Measurements from ENCODE around the gene XRN2. TPM values are rescaled to one million over a fixed set of nuclear protein-coding genes. Genes with fewer than 3 reads are reported as not detected.

XRN2 gene
- total and polyA plus RNA-seq, 2 of the 13 experiments (the other 11 are each of a cell fraction or from before 2014, with no cell fraction given), result 90.3 to 171 TPM

GRCh38 chr20:21303061-21303871 lies at the start of gene XRN2 (continued):
- TF ChIP-seq, protein P1, sequence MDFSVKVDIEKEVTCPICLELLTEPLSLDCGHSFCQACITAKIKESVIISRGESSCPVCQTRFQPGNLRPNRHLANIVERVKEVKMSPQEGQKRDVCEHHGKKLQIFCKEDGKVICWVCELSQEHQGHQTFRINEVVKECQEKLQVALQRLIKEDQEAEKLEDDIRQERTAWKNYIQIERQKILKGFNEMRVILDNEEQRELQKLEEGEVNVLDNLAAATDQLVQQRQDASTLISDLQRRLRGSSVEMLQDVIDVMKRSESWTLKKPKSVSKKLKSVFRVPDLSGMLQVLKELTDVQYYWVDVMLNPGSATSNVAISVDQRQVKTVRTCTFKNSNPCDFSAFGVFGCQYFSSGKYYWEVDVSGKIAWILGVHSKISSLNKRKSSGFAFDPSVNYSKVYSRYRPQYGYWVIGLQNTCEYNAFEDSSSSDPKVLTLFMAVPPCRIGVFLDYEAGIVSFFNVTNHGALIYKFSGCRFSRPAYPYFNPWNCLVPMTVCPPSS (IDR thresholded peaks at IDR 0.05), result no peak
- peak; percentile 97; the same call in 2 of the 3 replicates for TF ChIP-seq MXI1 (IDR thresholded peaks at IDR 0.05; ENCODE audit: borderline replicate concordance, low read depth, low read length)
- TF ChIP-seq TBP (CRISPR knock-in tag; IDR thresholded peaks at IDR 0.05), result peak; percentile 98; the same call in 1 of the 2 replicates
- TF ChIP-seq, protein P2, sequence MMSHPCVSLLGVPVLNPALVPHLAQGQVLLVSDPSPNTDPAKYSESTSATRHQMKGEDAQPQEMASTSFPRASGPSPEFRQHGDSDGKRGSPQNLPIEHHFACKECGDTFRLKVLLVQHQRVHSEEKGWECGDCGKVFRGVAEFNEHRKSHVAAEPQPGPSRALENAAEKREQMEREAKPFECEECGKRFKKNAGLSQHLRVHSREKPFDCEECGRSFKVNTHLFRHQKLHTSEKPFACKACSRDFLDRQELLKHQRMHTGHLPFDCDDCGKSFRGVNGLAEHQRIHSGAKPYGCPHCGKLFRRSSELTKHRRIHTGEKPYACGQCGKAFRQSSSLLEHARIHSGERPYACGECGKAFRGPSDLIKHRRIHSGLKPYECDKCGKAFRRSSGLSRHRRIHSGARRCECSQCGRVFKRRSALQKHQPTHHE (CRISPR knock-in tag; IDR thresholded peaks at IDR 0.05; ENCODE audit: borderline replicate concordance), result peak; percentile 84; the same call in 1 of the 2 replicates
- peak; percentile 45 for TF ChIP-seq HMG20A (CRISPR knock-in tag; IDR thresholded peaks at IDR 0.05; ENCODE audit: borderline replicate concordance)
- peak; percentile 57 for TF ChIP-seq RARA (CRISPR knock-in tag; IDR thresholded peaks at IDR 0.05)
- peak; percentile 98 for TF ChIP-seq KMT2B (CRISPR knock-in tag; IDR thresholded peaks at IDR 0.05)
- 0 out of 2 replicates have a peak, but pooled peaks have one; percentile 16 for TF ChIP-seq ZBTB46 (CRISPR knock-in tag; IDR thresholded peaks at IDR 0.05; ENCODE audit: borderline replicate concordance)
- TF ChIP-seq PHF8 (CRISPR knock-in tag; IDR thresholded peaks at IDR 0.05), result peak; percentile 100
- peak; percentile 90; the same call in 1 of the 2 replicates for TF ChIP-seq AHR (CRISPR knock-in tag; IDR thresholded peaks at IDR 0.05)
- peak; percentile 93; the same call in 1 of the 2 replicates for TF ChIP-seq CBX5 (CRISPR knock-in tag; IDR thresholded peaks at IDR 0.05; ENCODE audit: borderline replicate concordance)
- TF ChIP-seq CENPX (CRISPR knock-in tag; IDR thresholded peaks at IDR 0.05), result no peak
- TF ChIP-seq AGO1 (IDR thresholded peaks at IDR 0.05; ENCODE audit: low read depth, low read length, poor library complexity, severe bottlenecking), result peak; percentile 83
- no peak for TF ChIP-seq ZNF512 (CRISPR knock-in tag; IDR thresholded peaks at IDR 0.05)
- TF ChIP-seq ZNF17 (CRISPR knock-in tag; IDR thresholded peaks at IDR 0.05), result peak; percentile 93
- TF ChIP-seq ZNF607 (CRISPR knock-in tag; IDR thresholded peaks at IDR 0.05; ENCODE audit: borderline replicate concordance), result peak; percentile 95
- no peak for TF ChIP-seq EZH2 (conservative IDR thresholded peaks at IDR 0.05; ENCODE audit: low read depth, low read length)
- peak; percentile 100 for TF ChIP-seq YEATS4 (CRISPR knock-in tag; IDR thresholded peaks at IDR 0.05; ENCODE audit: borderline replicate concordance)
- TF ChIP-seq ZFP36L1 (CRISPR knock-in tag; IDR thresholded peaks at IDR 0.05), result peak; percentile 94
- TF ChIP-seq DPF2 (CRISPR knock-in tag; IDR thresholded peaks at IDR 0.05; ENCODE audit: borderline replicate concordance, low read depth), result 0 out of 2 replicates have a peak, but pooled peaks have one; percentile 40
- TF ChIP-seq, protein P3, sequence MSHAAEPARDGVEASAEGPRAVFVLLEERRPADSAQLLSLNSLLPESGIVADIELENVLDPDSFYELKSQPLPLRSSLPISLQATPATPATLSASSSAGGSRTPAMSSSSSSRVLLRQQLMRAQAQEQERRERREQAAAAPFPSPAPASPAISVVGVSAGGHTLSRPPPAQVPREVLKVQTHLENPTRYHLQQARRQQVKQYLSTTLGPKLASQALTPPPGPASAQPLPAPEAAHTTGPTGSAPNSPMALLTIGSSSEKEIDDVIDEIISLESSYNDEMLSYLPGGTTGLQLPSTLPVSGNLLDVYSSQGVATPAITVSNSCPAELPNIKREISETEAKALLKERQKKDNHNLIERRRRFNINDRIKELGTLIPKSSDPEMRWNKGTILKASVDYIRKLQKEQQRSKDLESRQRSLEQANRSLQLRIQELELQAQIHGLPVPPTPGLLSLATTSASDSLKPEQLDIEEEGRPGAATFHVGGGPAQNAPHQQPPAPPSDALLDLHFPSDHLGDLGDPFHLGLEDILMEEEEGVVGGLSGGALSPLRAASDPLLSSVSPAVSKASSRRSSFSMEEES (CRISPR knock-in tag; IDR thresholded peaks at IDR 0.05), result peak; percentile 95
- TF ChIP-seq HOXA5 (CRISPR knock-in tag; IDR thresholded peaks at IDR 0.05), result peak; percentile 80

All from HepG2 (cell line).